ENCODE measurements around the gene TAGAP. TPM values are rescaled to one million over a fixed set of nuclear protein-coding genes. Genes with fewer than 3 reads are reported as not detected.

Gene TAGAP
- total and polyA plus RNA-seq, 2 of the 8 experiments (the other 6 are each of a cell fraction or from before 2014, with no cell fraction given), result not detected

DNA sequence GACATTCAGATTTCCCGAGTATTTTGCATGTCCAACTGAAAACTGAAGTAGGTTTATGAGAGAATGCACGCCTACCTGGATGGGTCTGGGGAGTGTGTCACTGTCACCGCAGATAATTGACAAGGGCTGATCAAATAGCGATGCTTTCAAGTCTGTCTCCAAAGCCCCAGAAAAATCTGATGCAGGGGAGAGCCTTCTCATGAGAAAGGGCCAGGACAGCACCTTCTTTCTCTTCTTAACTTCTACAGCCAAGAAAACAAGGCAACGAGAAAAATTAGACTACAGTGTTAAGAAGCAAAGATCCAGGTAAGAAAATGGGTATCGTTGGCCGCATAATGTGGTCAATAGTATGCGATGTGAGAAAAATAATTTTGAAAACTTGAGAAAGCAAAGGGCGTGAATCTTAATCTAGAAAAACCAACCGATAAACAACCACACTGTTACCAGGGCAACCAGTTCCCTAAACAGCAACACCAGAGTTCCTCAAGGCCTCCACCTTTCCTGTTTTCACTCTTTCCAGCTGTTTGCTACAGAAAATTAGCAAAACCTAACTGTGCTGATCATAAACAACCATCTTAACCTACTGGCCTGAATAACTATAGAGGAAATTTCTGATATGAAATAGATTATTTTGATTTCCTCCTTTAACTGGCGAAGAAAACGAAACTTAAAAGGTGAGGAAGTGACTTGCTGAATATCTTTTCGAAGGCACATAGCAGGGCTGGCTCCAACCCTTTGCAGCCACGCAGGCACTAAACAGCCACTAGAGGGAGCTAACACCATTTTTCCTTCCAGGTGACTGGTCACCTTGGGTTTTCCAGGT, 2.6 kb downstream of the TAGAP start (continued):
- peak; percentile 49; the same call in 1 of the 2 replicates for TF ChIP-seq GABPA (IDR thresholded peaks at IDR 0.05; ENCODE audit: borderline replicate concordance, insufficient read depth, low read length)
- no peak for TF ChIP-seq CBX8 (IDR thresholded peaks at IDR 0.05; ENCODE audit: borderline replicate concordance, low read depth, low read length)
- TF ChIP-seq RAD21 (IDR thresholded peaks at IDR 0.05 in 1 of 2, conservative IDR thresholded peaks at IDR 0.05 in 1 of 2; ENCODE audit: low read depth in 2 of 2, low read length in 2 of 2), result peak; percentile 83 to 87
- 0 out of 2 replicates have a peak, but pooled peaks have one; percentile 8 for TF ChIP-seq SP1 (IDR thresholded peaks at IDR 0.05; ENCODE audit: low read depth, low read length)
- peak; percentile 87 for TF ChIP-seq ASH2L (IDR thresholded peaks at IDR 0.05; ENCODE audit: low read length)
- TF ChIP-seq TEAD4 (IDR thresholded peaks at IDR 0.05; ENCODE audit: low read depth, low read length), result 0 out of 2 replicates have a peak, but pooled peaks have one; percentile 24
